H1 (cell line): ENCODE results near the gene STX8. TPM values are rescaled to one million over a fixed set of nuclear protein-coding genes. Genes with fewer than 3 reads are reported as not detected.

ENCODE experiments used
- GABPA ChIP-seq: IDR thresholded peaks from 2 replicates; pipeline ENCODE4 v1.6.1; 2011; ENCODE audit warnings: mild to moderate bottlenecking, low read length, moderate library complexity, borderline replicate concordance; ENCODE audit not compliant: insufficient read depth
- polyA plus RNA-seq, 7 experiments: library from polyadenylated mRNA; depleted of rRNA in 3 of 7; stranded (reverse) in 5 of 7; unstranded in 2 of 7; fragments of >200 nt in 5 of 7; fragments of 200-250 nt in 2 of 7; gene quantifications; 1 replicate in 5 of 7; 2 replicates in 1 of 7; 4 replicates in 1 of 7; pipeline versions ENCODE4 v1.2.1 to v1.2.3, GENCODE V29; 2011 to 2013; ENCODE audit warnings: missing spikeins in 2 of 7, mixed read lengths in 2 of 7
- total RNA-seq: library from RNA; stranded (reverse); fragmentation: NEBNext Ultra II Directional; extraction: Animal tissue kit (Norgen Biotek cat#: 25700); gene quantifications from 2 replicates; pipeline ENCODE4 v1.2.1, GENCODE V29; 2021
- TF ChIP-seq, protein P1 (sequence below): IDR thresholded peaks from 2 replicates; pipeline ENCODE4 v1.6.1; 2012; ENCODE audit warnings: inconsistent platforms

Gene STX8
- total and polyA plus RNA-seq, 2 of the 8 experiments (the other 6 are each of a cell fraction or from before 2014, with no cell fraction given), result 22.8 to 42.5 TPM

GRCh38 chr17:9232155-9232475, 343.5 kb downstream of the STX8 start (continued):
- TF ChIP-seq, protein P1, sequence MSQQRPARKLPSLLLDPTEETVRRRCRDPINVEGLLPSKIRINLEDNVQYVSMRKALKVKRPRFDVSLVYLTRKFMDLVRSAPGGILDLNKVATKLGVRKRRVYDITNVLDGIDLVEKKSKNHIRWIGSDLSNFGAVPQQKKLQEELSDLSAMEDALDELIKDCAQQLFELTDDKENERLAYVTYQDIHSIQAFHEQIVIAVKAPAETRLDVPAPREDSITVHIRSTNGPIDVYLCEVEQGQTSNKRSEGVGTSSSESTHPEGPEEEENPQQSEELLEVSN, result no peak
- no peak for TF ChIP-seq GABPA
- TF ChIP-seq, all 59 proteins: peak for 0
